CD4-positive, alpha-beta T cell (primary cell): Measurements from ENCODE around the gene STRADA. TPM values are rescaled to one million over a fixed set of nuclear protein-coding genes. Genes with fewer than 3 reads are reported as not detected.

ENCODE experiments used
- ATAC-seq: fragments of 200-7000 bp; cut with Tn5 transposase; one replicate; pipeline ENCODE4 v1.10.0; 2022; ENCODE audit warnings: mild to moderate bottlenecking; ENCODE audit not compliant: poor library complexity
- CTCF ChIA-PET: fragments of 350-600 bp; sonication (Branson Sonifier 250); formaldehyde crosslinking; loops from one replicate; lab custom pipeline; 2021; ENCODE audit warnings: antibody characterized with exemption, inconsistent platforms; lab: Charles Lee
- POLR2A ChIA-PET: fragments of 350-600 bp; sonication (Branson Sonifier 250); formaldehyde crosslinking; loops from one replicate; lab custom pipeline; 2021; ENCODE audit warnings: antibody characterized with exemption, inconsistent platforms; lab: Charles Lee
- DNase-seq, 14 experiments: peaks; one replicate each; pipeline ENCODE4 v3.0.0-alpha.2; 2013 to 2020; ENCODE audit warnings: mixed read lengths in 2 of 14
- H3K27ac ChIP-seq, 2 donors: one replicate each; pipeline versions ENCODE4 v1.5.1 to v1.7.0; 2013; ENCODE audit warnings: low read length in 2 of 2, low read depth in 1 of 2, mild to moderate bottlenecking in 1 of 2
- H3K27me3 ChIP-seq, 2 experiments: 1 replicate in 1 of 2; 2 replicates in 1 of 2; pipeline versions ENCODE4 v1.6.1 to v1.7.0; 2013; ENCODE audit warnings: low read length in 2 of 2, control low read depth in 1 of 2, mild to moderate bottlenecking in 1 of 2, moderate library complexity in 1 of 2; ENCODE audit not compliant: insufficient read depth in 2 of 2, control insufficient read depth in 1 of 2
- H3K36me3 ChIP-seq: one replicate; pipeline ENCODE4 v1.6.1; 2013; ENCODE audit warnings: low read length, control low read depth; ENCODE audit not compliant: insufficient read depth
- H3K4me1 ChIP-seq: one replicate; pipeline ENCODE4 v1.6.1; 2013; ENCODE audit warnings: low read length, control low read depth; ENCODE audit not compliant: insufficient read depth
- H3K4me3 ChIP-seq: one replicate; pipeline ENCODE4 v1.5.1; 2013; ENCODE audit warnings: mild to moderate bottlenecking, low read length, moderate library complexity
- H3K9me3 ChIP-seq, 2 experiments: 1 replicate in 1 of 2; 2 replicates in 1 of 2; pipeline versions ENCODE4 v1.6.1 to v1.7.0; 2013; ENCODE audit warnings: low read length in 2 of 2, mild to moderate bottlenecking in 2 of 2, control low read depth in 1 of 2, moderate library complexity in 1 of 2; ENCODE audit not compliant: control insufficient read depth in 1 of 2, insufficient read depth in 1 of 2
- H3K27ac Mint-ChIP-seq: one replicate; pipeline ENCODE4 v1.8.0; 2020; ENCODE audit warnings: mixed read lengths
- H3K27me3 Mint-ChIP-seq: one replicate; pipeline ENCODE4 v1.8.0; 2021; ENCODE audit warnings: mixed read lengths
- H3K36me3 Mint-ChIP-seq: one replicate; pipeline ENCODE4 v1.8.0; 2021; ENCODE audit warnings: low read depth, mixed read lengths
- H3K4me1 Mint-ChIP-seq: one replicate; pipeline ENCODE4 v1.8.0; 2021; ENCODE audit warnings: low read depth, mixed read lengths
- H3K4me3 Mint-ChIP-seq: one replicate; pipeline ENCODE4 v1.8.0; 2020; ENCODE audit warnings: mild to moderate bottlenecking, mixed read lengths
- H3K9me3 Mint-ChIP-seq: one replicate; pipeline ENCODE4 v1.8.0; 2020; ENCODE audit warnings: mixed read lengths
- CTCF ChIP-seq: fragments of 200-600 bp; IDR thresholded peaks from one replicate; pipeline ENCODE4 v1.8.0; 2022; ENCODE audit warnings: antibody characterized with exemption, mild to moderate bottlenecking
- intact Hi-C, 2 experiments: fragments of 100-400 bp; cut with DNase I in 1 of 2; cut with micrococcal nuclease in 1 of 2; formaldehyde crosslinking; loops; one replicate each; pipeline versions ENCODE4 v1.15.1 to v1.9.0; 2023 to 2025; cut with DNase I, micrococcal nuclease
- polyA plus RNA-seq, 2 donors: library from polyadenylated mRNA; unstranded; fragments of 120-200 nt; gene quantifications; one replicate each; pipeline ENCODE4 v1.2.1, GENCODE V29; 2013
- total RNA-seq, 174 experiments: library from RNA in 2 of 174; stranded (reverse) in 2 of 174; gene quantifications; one replicate each; pipeline ENCODE4 v1.2.3 and lab custom pipeline; 2021 to 2026

The STRADA gene
- 10 to 100 TPM; 50.9 to 51.0 TPM for total RNA-seq
- polyA plus RNA-seq (2013, experiment 1 of 2): 37.1 TPM
- 44.9 TPM for polyA plus RNA-seq (2013, experiment 2 of 2)
- 2.5 to 32.0 (median 15.2) reads per million in 172 experiments for total RNA-seq (lab: John Stamatoyannopoulos, UW)

GRCh38 chr17:63741408-63742173, at the start of gene STRADA:
Gene STRADA (minus strand): TSS chr17:63741799. CDS start chr17:63728369, 13,430 bp downstream.
- TF ChIP-seq CTCF: no peak
- H3K9me3 Mint-ChIP-seq: no peaks in the 10 kb centered on the region

GRCh38 chr17:63790057-63790456, 48.5 kb upstream of the STRADA start:
- intact Hi-C loops: no loop called here
- H3K27me3 ChIP-seq: no peaks in the 10 kb centered on the region
- CTCF ChIA-PET: no interaction called here
- H3K4me3 Mint-ChIP-seq: no peak overlapping the region
- no peak overlapping the region for H3K4me3 ChIP-seq
- H3K4me1 ChIP-seq: peaks cover 2% of the 10 kb centered on the region
- no peak overlapping the region for H3K27ac Mint-ChIP-seq
- no peaks in the 10 kb centered on the region for H3K9me3 ChIP-seq
- no peaks in the 10 kb centered on the region for H3K27me3 Mint-ChIP-seq
- peaks cover 82% of the 10 kb centered on the region for H3K36me3 Mint-ChIP-seq
- peaks cover 76% of the 10 kb centered on the region for H3K36me3 ChIP-seq
- no peaks in the 10 kb centered on the region for H3K9me3 Mint-ChIP-seq
- H3K27ac ChIP-seq: no peak overlapping the region
- no peak for ATAC-seq
- POLR2A ChIA-PET: interaction anchor here (2.0 kb wide), 1 partner anchor 16 kb away, joined by 5 read pairs; the partner anchor contains the start of genes CCDC47 and DDX42
- H3K4me1 Mint-ChIP-seq: peaks cover 10% of the 10 kb centered on the region
- no peak for TF ChIP-seq CTCF
- no peak for DNase-seq

More at GRCh38 chr17:63741408-63742173, at the start of gene STRADA:
- peaks cover 11% of the 10 kb centered on the region for H3K36me3 ChIP-seq
- H3K36me3 Mint-ChIP-seq: peaks cover 23% of the 10 kb centered on the region
- peaks cover 33% of the 10 kb centered on the region for H3K4me1 ChIP-seq
- peak; percentile 98 to 100 (median 99) for DNase-seq
- peak within 1 kb of the TSS; percentile 95 for H3K4me3 ChIP-seq
- peaks cover 24% of the 10 kb centered on the region for H3K4me1 Mint-ChIP-seq
- H3K4me3 Mint-ChIP-seq: peak within 1 kb of the TSS; percentile 93
- POLR2A ChIA-PET: interaction anchor here (0.6 to 6.8 kb wide), 24 partner anchors 9 to 765 kb away, joined by 3 to 212 read pairs (median 5); partner anchors contain the start of genes CCDC47, CEP95, DDX42 and DDX5
- no peaks in the 10 kb centered on the region for H3K9me3 ChIP-seq
- H3K27ac ChIP-seq: peak within 1 kb of the TSS; percentile 94
- intact Hi-C loops: loop anchor here (1.0 to 10.0 kb wide), 7 partner anchors 31 to 523 kb away; partner anchors contain the start of genes CCDC47 (in 2 of the 2), MAP3K3 (in 1 of the 2), SMARCD2 (in 1 of the 2) and TEX2 (in 1 of the 2)
- CTCF ChIA-PET: interaction anchor here (0.9 to 1.6 kb wide), 6 partner anchors 11 to 107 kb away, joined by 3 to 12 read pairs (median 4); no protein-coding TSS in a partner anchor
- no peaks in the 10 kb centered on the region for H3K27me3 Mint-ChIP-seq
- ATAC-seq: peak; percentile 88
- peak within 1 kb of the TSS; percentile 91 for H3K27ac Mint-ChIP-seq
- H3K27me3 ChIP-seq: no peaks in the 10 kb centered on the region

- peaks cover 74% of the 10 kb centered on the region for H3K36me3 Mint-ChIP-seq
- H3K4me3 ChIP-seq: no peak overlapping the region
- ChIA-PET POLR2A (interaction anchor here (0.6 to 0.7 kb wide), 2 partner anchors 9 to 90 kb away, joined by 3 read pairs; no protein-coding TSS in a partner anchor), CTCF (no interaction called here)
- DNase-seq: no peak
- H3K9me3 ChIP-seq: no peaks in the 10 kb centered on the region
- no peak overlapping the region for H3K4me3 Mint-ChIP-seq
- no peaks in the 10 kb centered on the region for H3K9me3 Mint-ChIP-seq
- no peaks in the 10 kb centered on the region for H3K4me1 ChIP-seq
- TF ChIP-seq CTCF: no peak
- H3K4me1 Mint-ChIP-seq: peaks cover 26% of the 10 kb centered on the region
- H3K27ac Mint-ChIP-seq: no peak overlapping the region
- no peaks in the 10 kb centered on the region for H3K27me3 Mint-ChIP-seq
- no peaks in the 10 kb centered on the region for H3K27me3 ChIP-seq
- intact Hi-C loops: no loop called here
- ATAC-seq: no peak
- H3K36me3 ChIP-seq: peaks cover 63% of the 10 kb centered on the region
- H3K27ac ChIP-seq: no peak overlapping the region
Observed at GRCh38 chr17:63786971-63787711, 45.5 kb upstream of the STRADA start.
